GM18858 (cell line): ENCODE data around the gene MUC13.
"Not testable (repeated sequence)": the region's sequence is repeated elsewhere in the genome, so short reads cannot be mapped to it uniquely, and the experiment has no call there.

ENCODE experiments used
- ATAC-seq: cut with Tn5 transposase; IDR thresholded peaks from one replicate; pipeline ENCODE4 v1.9.1; 2021; ENCODE audit not compliant: unreplicated experiment

Gene MUC13, protein sequence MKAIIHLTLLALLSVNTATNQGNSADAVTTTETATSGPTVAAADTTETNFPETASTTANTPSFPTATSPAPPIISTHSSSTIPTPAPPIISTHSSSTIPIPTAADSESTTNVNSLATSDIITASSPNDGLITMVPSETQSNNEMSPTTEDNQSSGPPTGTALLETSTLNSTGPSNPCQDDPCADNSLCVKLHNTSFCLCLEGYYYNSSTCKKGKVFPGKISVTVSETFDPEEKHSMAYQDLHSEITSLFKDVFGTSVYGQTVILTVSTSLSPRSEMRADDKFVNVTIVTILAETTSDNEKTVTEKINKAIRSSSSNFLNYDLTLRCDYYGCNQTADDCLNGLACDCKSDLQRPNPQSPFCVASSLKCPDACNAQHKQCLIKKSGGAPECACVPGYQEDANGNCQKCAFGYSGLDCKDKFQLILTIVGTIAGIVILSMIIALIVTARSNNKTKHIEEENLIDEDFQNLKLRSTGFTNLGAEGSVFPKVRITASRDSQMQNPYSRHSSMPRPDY

DNA sequence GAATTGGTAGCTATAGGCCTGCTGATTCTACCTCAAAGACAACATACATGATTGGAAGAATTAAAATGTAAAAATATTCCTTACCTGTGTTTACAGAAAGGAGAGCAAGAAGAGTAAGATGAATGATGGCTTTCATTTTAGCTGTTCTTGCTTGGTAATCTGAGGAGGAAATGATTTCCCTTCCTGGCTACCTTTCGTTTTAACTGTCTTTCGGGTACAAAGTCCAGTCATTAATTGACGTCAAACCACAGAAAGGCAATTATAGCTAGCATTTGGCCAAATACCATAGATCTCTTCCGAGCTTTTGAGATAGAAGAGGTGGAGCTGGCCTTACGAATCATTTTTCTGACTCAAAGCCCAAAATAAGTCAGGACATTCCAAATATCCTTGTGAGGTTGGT is at the start of gene MUC13:
Gene MUC13, minus strand, starts transcription at position 175 of the 400 bp plus-strand sequence. Its CDS starts 39 bp downstream, at position 136.
- ATAC-seq = no peak

DNA sequence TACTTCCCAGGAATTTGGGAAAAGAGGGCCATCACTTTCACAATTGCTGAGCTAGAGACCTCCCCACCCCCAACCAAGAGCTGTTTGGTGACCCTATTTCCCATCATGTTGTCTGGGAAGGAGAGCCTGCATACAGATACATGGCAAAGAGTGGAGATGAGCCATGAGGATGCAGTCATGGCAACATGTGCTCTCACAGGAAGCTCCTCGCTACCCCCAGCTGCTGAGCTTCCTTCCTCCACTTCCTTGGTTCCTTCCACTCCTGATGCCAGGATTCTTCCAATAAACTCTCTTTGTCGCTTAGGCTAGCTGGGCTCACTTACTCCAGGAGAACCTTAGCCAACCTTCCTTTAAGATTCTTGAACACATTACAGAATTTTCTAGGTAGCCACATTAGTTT is 48.3 kb upstream of the MUC13 start:
- no peak for ATAC-seq

DNA sequence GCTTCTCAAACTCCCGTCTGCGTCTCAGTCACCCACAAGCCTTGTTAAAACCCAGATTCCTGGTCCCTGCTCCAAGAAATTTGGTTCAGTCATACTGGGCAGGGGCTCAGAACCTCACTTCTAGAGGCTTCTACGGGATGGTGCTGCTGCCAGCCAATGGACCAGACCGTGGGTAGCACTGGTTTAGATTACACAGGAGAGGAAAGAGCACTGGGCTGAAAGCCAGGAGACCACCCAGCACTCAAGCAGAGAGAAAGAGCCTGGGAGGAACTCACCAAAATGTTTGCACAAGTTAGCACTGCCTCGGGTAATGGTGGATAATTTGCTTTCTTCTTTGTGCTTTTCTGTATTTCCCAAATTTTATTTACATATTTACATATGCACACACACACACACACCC is 46.9 kb upstream of the MUC13 start:
- ATAC-seq = no peak

DNA sequence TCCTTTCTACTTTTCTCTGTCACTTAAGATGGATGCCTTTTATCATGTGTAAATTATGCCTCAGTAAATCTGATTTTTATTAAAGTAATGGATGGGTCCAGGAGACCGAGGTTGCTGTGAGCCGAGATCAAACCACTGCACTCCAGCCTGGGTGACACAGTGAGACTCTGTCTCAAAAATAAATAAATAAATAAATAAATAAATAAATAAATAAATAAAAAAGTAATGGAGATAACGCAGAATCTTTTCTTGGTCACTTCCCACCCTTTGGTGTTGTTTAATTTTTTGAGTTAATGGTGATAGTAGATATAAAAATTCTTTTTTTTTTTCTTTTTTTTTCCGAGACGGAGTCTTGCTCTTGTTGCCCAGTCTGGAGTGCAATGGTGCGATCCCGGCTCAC is 44.1 kb upstream of the MUC13 start:
- no peak for ATAC-seq

DNA sequence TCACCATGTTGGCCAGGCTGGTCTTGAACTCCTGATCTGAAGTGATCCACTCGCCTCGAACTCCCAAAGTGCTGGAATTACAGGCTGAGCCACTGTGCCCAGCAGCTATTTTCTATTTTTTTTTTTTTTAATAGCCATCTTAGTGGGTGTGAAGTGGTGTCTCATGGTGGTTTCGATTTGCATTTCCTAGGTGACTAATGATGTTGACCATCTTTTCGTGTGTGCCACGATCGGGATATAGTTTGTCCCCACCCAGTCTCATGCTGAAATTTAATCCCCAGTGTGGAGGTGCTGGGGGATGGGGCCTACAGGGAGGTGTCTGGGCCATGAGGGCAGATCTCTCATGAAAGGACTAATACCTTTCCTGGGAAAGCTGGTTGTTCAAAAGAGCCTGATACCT is 41.8 kb upstream of the MUC13 start:
- no peak for ATAC-seq

DNA sequence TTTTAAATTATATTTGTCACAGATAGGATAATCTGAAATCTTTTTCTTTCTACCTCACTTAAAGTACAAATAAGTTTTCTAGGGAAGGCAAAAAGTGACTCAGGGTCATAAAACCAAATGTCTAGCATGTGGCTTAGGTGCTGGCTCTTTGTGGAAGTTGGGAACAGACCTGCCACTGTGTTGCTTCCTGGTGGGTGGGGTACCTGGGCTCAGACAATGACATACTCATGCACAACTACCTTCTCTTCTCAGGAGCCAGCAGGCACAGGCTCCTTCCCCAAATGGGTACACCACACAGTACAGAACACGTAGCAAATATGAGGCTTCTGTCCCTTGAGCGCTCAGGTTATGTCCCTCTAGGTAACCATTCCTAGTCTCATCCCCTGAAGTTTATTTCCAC is 40.1 kb upstream of the MUC13 start:
- ATAC-seq = no peak

DNA sequence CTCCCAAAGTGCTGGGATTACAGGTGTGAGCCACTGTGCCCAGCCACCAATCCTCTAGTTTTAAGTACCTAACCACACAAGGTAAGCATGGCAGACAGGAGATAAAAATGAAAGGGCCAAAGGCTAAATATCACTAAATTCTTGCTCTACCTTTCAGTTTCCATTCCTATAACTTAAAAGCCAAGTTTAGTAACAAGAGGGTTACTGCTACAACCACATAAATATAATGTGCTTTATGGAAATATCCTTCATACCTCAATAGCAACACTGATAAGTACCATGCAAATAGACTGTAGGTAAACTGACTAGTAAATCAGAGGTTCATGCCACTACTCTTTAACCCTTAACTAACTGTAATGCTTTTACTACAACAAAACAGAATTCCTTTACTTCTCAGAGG is 38.7 kb upstream of the MUC13 start:
- ATAC-seq = no peak

DNA sequence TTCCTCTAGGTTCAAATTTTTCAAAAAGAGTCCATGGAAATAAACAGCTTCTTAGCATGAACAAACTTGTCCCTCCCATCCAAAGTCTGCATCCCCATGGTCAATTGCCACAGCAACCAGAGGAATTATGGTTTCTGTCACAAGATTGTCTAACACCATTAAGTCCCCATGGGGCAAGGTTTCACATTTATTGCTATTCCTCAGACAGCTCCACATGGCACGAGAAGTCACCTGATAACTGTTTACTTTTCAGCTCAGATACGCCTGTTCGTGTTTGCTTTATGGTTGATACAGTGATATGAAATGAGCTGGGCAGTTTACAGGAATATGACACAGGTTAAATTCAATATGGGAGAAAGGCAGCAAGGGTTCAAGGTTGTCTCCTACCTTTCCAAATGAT is 37.9 kb upstream of the MUC13 start:
- no peak for ATAC-seq

DNA sequence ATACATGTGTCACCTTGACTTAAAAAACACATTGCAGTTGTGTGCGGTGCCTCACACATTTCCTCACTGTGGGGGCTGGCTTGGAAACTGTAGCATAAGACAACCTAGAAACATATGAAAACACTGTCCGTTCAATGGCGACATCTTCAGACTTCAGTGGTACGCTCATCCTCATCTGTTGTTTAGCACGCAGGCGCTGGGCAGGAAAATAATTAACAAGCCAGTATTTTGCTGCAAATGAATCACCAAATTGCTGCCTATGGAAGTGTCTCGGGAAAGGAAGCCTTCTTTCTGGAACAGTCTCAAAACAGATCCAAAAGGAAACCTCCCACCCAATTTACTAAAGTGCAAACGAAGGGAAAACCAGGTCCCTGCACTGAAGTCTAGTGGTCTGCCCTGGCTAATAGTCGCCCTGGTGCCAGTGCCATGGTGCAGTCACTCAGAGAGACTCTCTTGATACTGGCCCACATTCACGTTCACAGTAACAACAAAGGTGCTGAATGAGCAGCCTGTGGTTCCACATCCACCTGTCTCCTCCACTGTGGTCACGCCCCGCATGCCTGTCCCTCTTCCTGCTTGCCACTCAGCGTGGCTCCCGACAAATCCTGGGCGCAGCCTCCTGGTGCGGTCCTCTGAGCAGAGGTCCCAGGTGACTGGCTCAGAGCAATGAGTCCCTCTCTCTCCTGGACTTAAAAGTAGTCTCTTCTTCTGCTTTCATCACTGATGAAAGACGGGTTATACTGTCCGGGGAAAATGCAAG is 35.6 kb upstream of the MUC13 start:
- no peak for ATAC-seq

DNA sequence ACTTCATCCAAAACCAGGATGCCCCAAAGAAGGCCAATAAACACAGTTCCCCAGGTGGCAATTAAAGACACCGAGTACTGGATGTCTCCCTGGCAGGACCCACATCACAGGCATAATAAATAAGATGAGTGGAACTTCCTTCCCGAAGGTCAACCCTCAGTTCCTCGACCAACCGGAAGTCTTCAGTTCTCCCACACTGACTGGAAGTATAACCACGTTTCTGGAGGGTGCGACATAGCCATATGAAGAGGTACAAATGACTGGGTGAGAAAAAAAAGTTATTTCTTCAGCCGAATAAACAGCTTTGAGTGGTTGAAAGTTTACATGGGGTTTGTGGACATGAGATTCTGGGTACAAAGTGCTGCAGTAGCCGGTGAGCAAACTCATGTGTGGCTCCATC is 34.6 kb upstream of the MUC13 start:
- no peak for ATAC-seq

DNA sequence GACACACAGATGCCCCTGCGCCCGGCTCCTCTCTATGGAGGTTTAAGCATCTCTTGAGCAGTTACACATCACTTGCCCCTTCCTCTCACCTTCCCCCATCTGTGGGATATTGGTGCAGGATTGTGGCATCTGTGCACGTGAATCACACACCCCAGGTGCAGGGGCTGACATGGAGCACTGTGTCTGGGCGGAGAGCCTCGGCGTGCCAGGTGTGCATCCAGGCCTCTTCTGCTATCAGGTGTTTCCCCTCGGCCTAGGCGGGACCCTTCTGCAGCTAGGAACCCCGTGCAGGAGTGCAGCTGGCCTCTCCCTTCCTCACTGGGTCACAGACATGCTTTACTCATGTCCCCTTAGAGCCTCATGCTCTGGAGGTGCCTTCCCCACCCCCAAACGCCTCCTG is 33.4 kb upstream of the MUC13 start:
- no peak for ATAC-seq

DNA sequence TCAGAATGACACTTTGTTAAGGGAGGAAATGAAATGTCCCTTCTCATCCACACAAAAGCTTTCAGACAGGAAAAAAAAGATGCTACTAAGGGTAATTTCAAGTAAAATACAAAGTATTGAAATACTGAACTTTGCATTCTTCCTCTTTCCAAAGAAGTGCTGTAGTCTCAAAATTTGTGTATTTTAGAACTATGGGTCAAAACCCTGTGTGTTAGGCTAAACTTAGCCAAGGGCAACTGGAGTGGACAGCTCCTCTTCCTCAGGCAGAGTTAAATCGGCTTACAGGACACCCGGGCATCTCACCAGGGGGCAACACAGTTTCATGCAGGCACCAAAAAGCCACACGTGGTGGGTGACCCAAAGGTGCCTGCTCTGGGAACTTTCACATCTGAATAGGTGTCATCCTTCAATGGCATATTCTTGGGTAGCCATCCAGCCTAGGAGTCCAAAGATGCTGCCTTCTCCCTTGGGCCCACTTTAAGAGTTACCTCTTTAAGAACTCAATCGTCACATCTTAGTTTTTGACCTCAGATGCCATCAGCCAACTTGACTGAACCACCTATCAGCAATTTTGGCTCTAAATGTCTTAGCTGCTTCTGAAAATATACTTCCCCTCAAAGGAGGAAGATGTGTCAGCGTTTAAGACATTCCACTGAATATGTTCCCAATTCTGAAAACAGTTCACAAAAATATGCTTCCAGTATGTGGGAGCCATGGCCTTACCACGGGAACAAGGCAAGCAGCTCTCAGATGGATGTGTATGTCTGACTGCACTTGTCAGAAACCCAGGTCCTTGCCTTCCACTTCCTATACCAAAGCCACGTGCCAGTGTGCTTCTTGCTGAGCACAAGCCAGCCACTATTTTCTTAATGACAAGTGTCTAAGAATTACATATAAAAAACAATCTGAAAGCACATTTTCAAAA is 32.2 kb upstream of the MUC13 start:
- ATAC-seq = no peak

DNA sequence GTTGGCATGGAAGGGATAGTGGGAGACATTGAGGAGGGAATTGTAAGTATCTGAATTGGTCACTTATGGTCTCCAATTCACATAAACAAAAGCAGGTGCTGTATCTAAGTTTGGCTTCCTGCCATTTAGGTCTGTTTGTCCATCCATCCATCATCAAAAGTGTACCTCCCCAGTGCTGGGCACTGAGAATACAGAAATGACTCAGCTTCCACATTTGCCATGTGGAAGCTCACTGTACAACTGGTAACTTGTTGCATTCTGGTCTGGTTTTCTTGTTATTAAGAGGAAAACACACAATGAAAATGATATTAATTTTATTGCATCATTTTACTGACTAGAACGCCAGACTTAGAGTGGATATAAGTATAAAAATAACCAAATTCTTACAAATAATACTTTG is 30.9 kb upstream of the MUC13 start:
- no peak for ATAC-seq

DNA sequence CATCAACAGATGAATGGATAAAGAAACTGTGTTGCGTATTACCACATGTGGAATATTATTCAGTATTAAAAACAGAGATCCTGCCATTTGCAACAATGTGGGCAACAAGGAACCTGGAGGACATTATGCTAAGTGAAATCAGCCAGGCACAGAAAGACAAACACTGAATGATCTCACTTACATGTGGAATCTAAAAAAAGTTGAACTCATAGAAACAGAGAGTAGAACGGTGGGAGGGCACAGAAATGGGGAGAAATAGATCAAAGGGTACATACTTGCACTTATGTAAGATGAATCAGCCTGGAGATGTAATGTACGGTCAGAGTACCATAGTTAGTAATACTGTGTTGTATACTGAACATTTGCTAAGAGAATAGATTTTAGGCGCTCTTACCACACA is 29.8 kb upstream of the MUC13 start:
- no peak for ATAC-seq

DNA sequence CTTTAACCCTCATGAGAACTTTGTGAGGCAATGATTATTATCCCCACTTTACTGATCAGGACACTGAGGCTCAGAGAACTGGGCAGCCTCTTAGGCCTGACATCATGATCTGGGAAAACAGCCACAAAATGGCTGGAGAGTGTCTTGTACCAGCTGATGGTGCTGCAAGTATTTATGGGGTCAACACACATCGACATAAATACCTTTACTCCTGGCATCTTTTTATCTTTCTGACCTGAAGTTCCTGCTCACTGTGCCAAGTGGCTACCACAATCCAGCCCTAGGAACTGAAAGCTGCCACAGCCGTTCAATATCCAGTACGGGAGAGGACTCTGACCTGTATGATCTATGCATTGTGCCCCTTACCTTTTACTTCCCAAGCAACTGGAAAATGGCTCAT is 29.2 kb upstream of the MUC13 start:
- ATAC-seq = no peak

DNA sequence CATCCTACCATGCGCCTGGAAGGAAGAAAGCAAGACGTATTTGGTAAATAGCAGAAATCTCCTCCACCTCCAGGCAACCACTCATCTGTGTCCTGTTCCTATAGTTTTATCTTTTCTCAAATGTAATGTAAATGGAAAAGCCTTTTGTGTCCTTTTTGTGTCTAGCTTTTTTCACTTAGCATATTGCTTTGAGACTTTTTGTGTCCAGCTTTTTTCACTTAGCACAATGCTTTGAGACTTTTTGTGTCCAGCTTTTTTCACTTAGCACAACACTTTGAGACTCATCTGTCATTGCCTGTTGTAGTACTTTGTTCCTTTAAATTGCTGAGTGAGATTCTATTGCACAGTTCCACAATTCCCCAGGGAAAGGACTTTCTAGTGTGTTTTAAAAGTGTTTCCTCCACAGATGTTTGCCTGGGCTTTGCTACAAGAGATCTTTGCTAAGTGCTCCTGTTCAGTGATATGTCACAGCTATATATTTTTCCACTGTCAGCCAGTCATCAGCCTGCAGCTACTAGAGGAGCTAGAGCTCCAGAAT is 27.9 kb upstream of the MUC13 start:
- no peak for ATAC-seq

DNA sequence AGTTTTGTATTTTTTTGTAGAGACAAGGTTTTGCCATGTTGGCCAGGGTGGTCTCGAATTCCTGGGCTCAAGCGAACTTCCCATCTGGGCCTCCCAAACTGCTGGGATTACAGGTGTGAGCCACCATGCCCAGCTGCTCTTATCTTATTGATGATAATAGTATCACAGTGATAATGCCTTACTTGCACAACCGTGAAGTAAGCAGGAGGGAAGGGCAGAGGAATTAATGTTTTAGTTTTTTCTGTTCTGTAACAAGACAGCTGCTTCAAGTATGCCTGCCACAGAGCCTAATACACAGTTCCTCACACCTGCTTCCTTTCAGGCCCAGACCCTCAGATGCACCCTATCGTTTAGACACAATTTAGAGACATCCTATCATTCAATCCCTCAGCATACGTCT is 26.1 kb upstream of the MUC13 start:
- ATAC-seq = no peak

DNA sequence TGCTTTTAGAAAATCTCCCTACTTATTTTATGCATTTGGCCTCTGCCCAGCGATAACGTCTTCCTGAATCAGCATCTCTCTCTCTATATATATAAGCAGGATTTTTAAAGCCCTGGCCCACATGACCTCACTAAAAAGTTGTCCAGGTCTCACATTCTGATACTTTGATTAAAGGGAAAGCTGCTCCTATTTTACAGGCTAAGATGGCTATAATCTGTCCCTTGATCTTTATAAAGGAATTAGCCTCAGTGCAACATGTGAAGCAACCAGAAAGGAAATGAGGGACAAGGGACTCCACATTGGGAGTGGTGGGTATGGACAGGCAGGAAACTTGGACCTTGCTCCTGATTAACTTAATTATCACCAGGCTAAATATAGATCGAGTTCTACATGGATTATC is 25.6 kb upstream of the MUC13 start:
- ATAC-seq = no peak

DNA sequence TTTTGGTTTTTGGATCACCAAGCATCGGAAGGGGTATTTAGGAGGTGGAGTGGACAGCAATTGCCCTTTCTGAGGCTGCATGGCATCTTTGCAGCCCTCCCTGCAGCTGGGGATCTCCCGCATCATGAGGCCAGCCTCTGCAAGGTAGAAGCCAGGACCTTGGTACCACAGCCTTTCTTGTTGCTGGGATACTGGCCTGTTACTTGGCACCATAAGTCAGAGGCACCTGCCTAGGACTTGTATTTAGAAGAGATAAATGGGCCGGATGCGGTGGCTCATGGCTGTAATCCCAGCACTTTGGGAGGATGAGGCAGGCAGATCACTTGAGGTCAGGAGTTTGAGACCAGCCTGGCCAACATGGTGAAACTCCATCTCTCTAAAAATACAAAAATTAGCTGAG is 23.4 kb upstream of the MUC13 start:
- ATAC-seq = not testable (repeated sequence)

DNA sequence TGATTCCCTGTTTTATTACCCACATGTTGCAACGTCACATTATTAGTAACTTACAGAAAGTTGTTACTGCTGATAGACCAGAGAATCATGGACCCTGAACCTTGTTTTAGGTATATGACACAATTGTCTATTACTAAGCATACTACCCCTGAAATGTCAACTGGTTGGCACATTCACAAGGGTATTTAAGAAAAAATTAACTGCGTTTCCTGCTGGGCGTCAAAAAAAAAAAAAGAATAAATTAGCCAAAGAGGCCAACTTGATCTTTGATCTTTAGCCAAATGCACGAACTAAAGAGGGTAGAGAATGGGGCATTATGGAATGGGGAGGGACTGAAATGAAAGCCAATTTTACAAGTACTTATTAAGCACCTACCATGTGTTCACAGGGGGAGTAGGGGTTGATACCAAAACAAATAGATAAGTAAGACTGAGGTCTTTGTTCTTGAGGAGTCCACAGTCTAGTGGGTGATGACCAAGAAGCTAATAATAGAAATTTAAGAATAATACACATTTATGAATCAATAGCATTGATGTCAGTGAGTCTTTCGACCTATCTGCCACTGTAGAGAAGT is 17.8 kb upstream of the MUC13 start:
- ATAC-seq = no peak
